ENCODE data around the gene DAPP1.

DNA sequence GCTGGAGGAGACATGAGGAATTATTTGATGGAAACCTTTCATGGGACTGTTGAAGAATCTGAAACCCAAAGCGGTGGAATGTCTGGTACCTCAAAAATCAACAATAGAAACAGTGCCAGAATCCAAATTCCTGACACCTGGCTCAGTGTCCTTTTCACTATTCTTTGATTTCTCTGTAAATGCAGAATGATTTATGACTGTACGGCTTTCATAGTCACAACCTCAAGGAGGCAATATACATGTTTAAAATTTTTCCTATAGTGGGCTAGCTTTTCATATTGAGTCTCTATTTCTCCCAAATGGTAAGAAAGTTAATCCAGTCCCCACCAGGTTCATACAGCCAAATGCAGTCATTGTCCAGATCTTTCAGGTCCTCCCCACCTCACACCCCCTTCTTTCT is 19.3 kb downstream of the DAPP1 start:
- TF ChIP-seq, protein P1, sequence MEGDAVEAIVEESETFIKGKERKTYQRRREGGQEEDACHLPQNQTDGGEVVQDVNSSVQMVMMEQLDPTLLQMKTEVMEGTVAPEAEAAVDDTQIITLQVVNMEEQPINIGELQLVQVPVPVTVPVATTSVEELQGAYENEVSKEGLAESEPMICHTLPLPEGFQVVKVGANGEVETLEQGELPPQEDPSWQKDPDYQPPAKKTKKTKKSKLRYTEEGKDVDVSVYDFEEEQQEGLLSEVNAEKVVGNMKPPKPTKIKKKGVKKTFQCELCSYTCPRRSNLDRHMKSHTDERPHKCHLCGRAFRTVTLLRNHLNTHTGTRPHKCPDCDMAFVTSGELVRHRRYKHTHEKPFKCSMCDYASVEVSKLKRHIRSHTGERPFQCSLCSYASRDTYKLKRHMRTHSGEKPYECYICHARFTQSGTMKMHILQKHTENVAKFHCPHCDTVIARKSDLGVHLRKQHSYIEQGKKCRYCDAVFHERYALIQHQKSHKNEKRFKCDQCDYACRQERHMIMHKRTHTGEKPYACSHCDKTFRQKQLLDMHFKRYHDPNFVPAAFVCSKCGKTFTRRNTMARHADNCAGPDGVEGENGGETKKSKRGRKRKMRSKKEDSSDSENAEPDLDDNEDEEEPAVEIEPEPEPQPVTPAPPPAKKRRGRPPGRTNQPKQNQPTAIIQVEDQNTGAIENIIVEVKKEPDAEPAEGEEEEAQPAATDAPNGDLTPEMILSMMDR (conservative IDR thresholded peaks at IDR 0.05; ENCODE audit: low read depth in 2 of 2) = no peak
- no peak for TF ChIP-seq POLR2AphosphoS5 (IDR thresholded peaks at IDR 0.05; ENCODE audit: low read depth)
- TF ChIP-seq EZH2 (IDR thresholded peaks at IDR 0.05; ENCODE audit: low read depth, unreplicated experiment) = no peak
- TF ChIP-seq, protein P2, sequence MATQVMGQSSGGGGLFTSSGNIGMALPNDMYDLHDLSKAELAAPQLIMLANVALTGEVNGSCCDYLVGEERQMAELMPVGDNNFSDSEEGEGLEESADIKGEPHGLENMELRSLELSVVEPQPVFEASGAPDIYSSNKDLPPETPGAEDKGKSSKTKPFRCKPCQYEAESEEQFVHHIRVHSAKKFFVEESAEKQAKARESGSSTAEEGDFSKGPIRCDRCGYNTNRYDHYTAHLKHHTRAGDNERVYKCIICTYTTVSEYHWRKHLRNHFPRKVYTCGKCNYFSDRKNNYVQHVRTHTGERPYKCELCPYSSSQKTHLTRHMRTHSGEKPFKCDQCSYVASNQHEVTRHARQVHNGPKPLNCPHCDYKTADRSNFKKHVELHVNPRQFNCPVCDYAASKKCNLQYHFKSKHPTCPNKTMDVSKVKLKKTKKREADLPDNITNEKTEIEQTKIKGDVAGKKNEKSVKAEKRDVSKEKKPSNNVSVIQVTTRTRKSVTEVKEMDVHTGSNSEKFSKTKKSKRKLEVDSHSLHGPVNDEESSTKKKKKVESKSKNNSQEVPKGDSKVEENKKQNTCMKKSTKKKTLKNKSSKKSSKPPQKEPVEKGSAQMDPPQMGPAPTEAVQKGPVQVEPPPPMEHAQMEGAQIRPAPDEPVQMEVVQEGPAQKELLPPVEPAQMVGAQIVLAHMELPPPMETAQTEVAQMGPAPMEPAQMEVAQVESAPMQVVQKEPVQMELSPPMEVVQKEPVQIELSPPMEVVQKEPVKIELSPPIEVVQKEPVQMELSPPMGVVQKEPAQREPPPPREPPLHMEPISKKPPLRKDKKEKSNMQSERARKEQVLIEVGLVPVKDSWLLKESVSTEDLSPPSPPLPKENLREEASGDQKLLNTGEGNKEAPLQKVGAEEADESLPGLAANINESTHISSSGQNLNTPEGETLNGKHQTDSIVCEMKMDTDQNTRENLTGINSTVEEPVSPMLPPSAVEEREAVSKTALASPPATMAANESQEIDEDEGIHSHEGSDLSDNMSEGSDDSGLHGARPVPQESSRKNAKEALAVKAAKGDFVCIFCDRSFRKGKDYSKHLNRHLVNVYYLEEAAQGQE (IDR thresholded peaks at IDR 0.05; ENCODE audit: unreplicated experiment) = no peak
- no peak for TF ChIP-seq STAT1 (IDR thresholded peaks at IDR 0.05; ENCODE audit: unreplicated experiment)

Measured in GM23338 (cell line).